ENCODE results near the gene ACE. TPM values are rescaled to one million over a fixed set of nuclear protein-coding genes. Genes with fewer than 3 reads are reported as not detected.

Gene ACE
- 6.4 and 6.8 TPM in 2 replicates for total RNA-seq
- long read RNA-seq, result 0 reads

- Mint-ChIP-seq H3K27ac (peak within 1 kb of the TSS; percentile 14), H3K27me3 (peaks cover 29% of the 10 kb centered on the region), H3K36me3 (ENCODE audit: insufficient read depth) (no peaks in the 10 kb centered on the region), H3K9me3 (ENCODE audit: low read depth) (no peaks in the 10 kb centered on the region), H3K4me3 (ENCODE audit: low read depth) (peak within 1 kb of the TSS; percentile 80), H3K4me1 (ENCODE audit: low read depth) (peaks cover 7% of the 10 kb centered on the region)
- DNase-seq (ENCODE audit: low spot score, unreplicated experiment), result peak; percentile 44
- peak; percentile 18 for TF ChIP-seq CTCF (IDR thresholded peaks at IDR 0.05; ENCODE audit: unreplicated experiment)
Measured at GRCh38 chr17:63476854-63477479, at the start of gene ACE. ACE (plus strand) TSS chr17:63477061; CDS start chr17:63477095, 34 bp downstream.

- peaks cover 31% of the 10 kb centered on the region for H3K4me1 Mint-ChIP-seq (ENCODE audit: low read depth)
- no peak for DNase-seq (ENCODE audit: low spot score, unreplicated experiment)
- H3K27ac Mint-ChIP-seq, result no peak overlapping the region
- H3K27me3 Mint-ChIP-seq, result peaks cover 8% of the 10 kb centered on the region
- H3K36me3 Mint-ChIP-seq (ENCODE audit: insufficient read depth), result no peaks in the 10 kb centered on the region
- no peak for TF ChIP-seq CTCF (IDR thresholded peaks at IDR 0.05; ENCODE audit: unreplicated experiment)
- H3K9me3 Mint-ChIP-seq (ENCODE audit: low read depth), result no peaks in the 10 kb centered on the region
- no peak overlapping the region for H3K4me3 Mint-ChIP-seq (ENCODE audit: low read depth)
Measured at GRCh38 chr17:63429766-63430165, 47.1 kb upstream of the ACE start.

DNA sequence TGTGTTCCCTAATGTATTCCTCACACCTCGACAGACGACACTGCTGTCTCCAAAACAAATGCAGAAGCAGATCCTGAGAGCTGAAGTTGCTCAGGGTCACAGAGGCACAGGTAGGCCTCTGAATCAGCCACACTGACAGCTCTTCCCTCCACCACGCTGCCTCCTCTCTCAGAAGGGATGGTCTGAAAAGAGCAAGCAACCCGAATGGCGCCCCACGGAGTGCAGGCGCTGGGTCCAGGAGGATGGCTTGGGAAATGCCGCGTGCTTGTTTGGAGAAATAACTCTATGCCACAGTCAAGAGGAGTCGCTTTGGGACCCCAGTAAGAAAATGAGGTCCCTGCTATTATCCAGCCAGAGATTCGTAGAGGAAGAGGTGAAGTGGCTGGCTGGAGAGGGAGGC is 46.6 kb upstream of the ACE start:
- Mint-ChIP-seq H3K27ac (no peak overlapping the region), H3K4me1 (ENCODE audit: low read depth) (peaks cover 31% of the 10 kb centered on the region), H3K36me3 (ENCODE audit: insufficient read depth) (no peaks in the 10 kb centered on the region), H3K27me3 (peaks cover 8% of the 10 kb centered on the region), H3K4me3 (ENCODE audit: low read depth) (no peak overlapping the region), H3K9me3 (ENCODE audit: low read depth) (no peaks in the 10 kb centered on the region)
- DNase-seq (ENCODE audit: low spot score, unreplicated experiment), result no peak
- TF ChIP-seq CTCF (IDR thresholded peaks at IDR 0.05; ENCODE audit: unreplicated experiment), result no peak

- H3K36me3 Mint-ChIP-seq (ENCODE audit: insufficient read depth), result peaks cover 2% of the 10 kb centered on the region
- peaks cover 31% of the 10 kb centered on the region for H3K4me1 Mint-ChIP-seq (ENCODE audit: low read depth)
- H3K4me3 Mint-ChIP-seq (ENCODE audit: low read depth), result peak overlapping the region; percentile 2
- H3K27me3 Mint-ChIP-seq, result peaks cover 6% of the 10 kb centered on the region
- no peak for TF ChIP-seq CTCF (IDR thresholded peaks at IDR 0.05; ENCODE audit: unreplicated experiment)
- H3K9me3 Mint-ChIP-seq (ENCODE audit: low read depth), result no peaks in the 10 kb centered on the region
- no peak for DNase-seq (ENCODE audit: low spot score, unreplicated experiment)
- H3K27ac Mint-ChIP-seq, result peak overlapping the region; percentile 95
Measured at GRCh38 chr17:63431618-63431938, 45.3 kb upstream of the ACE start.

- TF ChIP-seq CTCF (IDR thresholded peaks at IDR 0.05; ENCODE audit: unreplicated experiment), result peak; percentile 12
- Mint-ChIP-seq H3K4me3 (ENCODE audit: low read depth) (peak overlapping the region; percentile 2), H3K36me3 (ENCODE audit: insufficient read depth) (peaks cover 2% of the 10 kb centered on the region), H3K4me1 (ENCODE audit: low read depth) (peaks cover 31% of the 10 kb centered on the region), H3K9me3 (ENCODE audit: low read depth) (no peaks in the 10 kb centered on the region), H3K27me3 (peaks cover 3% of the 10 kb centered on the region), H3K27ac (peak overlapping the region; percentile 95)
- DNase-seq (ENCODE audit: low spot score, unreplicated experiment), result no peak
Measured at GRCh38 chr17:63431939-63432804, 44.7 kb upstream of the ACE start.

All from progenitor cell of endocrine pancreas (in vitro differentiated cells).